ENCODE measurements around the gene IP6K2. TPM values are rescaled to one million over a fixed set of nuclear protein-coding genes. Genes with fewer than 3 reads are reported as not detected.

IP6K2 gene
- 52.7 to 55.5 TPM (median 54.6 TPM) in 5 replicates for total RNA-seq (2022; extraction: Qiagen RNA extraction)

GRCh38 chr3:48716982-48717746 is at the start of gene IP6K2:
IP6K2 (minus strand) TSS chr3:48717221; CDS start chr3:48695291, 21,930 bp downstream.

GRCh38 chr3:48685603-48686511 is 31.2 kb downstream of the IP6K2 start, which contains the start of gene NCKIPSD:
NCKIPSD (minus strand) TSS chr3:48685915; CDS start chr3:48685807, 108 bp downstream.

GRCh38 chr3:48662753-48663488 is 54.1 kb downstream of the IP6K2 start, which contains the start of gene CELSR3:
CELSR3 (minus strand) TSS chr3:48662886; CDS start chr3:48662634, 252 bp downstream.

Other genes with a start within 250 kb of the IP6K2 start
- gene SHISA5, start 213.0 kb downstream of the IP6K2 start, total RNA-seq (2022; extraction: Qiagen RNA extraction) = 98.8 to 129 TPM (median 125 TPM) in 5 replicates
- gene PFKFB4, start 160.4 kb downstream of the IP6K2 start, total RNA-seq (2022; extraction: Qiagen RNA extraction) = 9.9 to 11.9 TPM (median 10.3 TPM) in 5 replicates
- gene UCN2, start 153.4 kb downstream of the IP6K2 start, total RNA-seq (2022; extraction: Qiagen RNA extraction) = 5.9 to 8.7 TPM (median 8.2 TPM) in 5 replicates
- gene COL7A1, start 121.9 kb downstream of the IP6K2 start, total RNA-seq (2022; extraction: Qiagen RNA extraction) = 101 to 162 TPM (median 145 TPM) in 5 replicates
- gene UQCRC1, start 107.6 kb downstream of the IP6K2 start, total RNA-seq (2022; extraction: Qiagen RNA extraction) = 172 to 207 TPM (median 176 TPM) in 5 replicates
- gene TMEM89, start 95.5 kb downstream of the IP6K2 start, total RNA-seq (2022; extraction: Qiagen RNA extraction) = 0.10 to 0.21 TPM (median 0.15 TPM) in 3 of 5 replicates, not detected in the others
- gene SLC26A6, start 81.8 kb downstream of the IP6K2 start, total RNA-seq (2022; extraction: Qiagen RNA extraction) = 12.3 to 18.7 TPM (median 14.3 TPM) in 5 replicates
- gene CELSR3, start 54.3 kb downstream of the IP6K2 start, total RNA-seq (2022; extraction: Qiagen RNA extraction) = 3.1 to 4.6 TPM (median 3.9 TPM) in 5 replicates
- 8.7 to 13.5 TPM (median 11.4 TPM) in 5 replicates for gene NCKIPSD, start 31.3 kb downstream of the IP6K2 start, total RNA-seq (2022; extraction: Qiagen RNA extraction)
- gene PRKAR2A, start 130.7 kb upstream of the IP6K2 start, total RNA-seq (2022; extraction: Qiagen RNA extraction) = 15.5 to 20.2 TPM (median 18.7 TPM) in 5 replicates
- 10.3 to 11.5 TPM (median 10.7 TPM) in 5 replicates for gene SLC25A20, start 181.7 kb upstream of the IP6K2 start, total RNA-seq (2022; extraction: Qiagen RNA extraction)
- gene ARIH2, start 201.6 kb upstream of the IP6K2 start, total RNA-seq (2022; extraction: Qiagen RNA extraction) = 48.2 to 62.9 TPM (median 55.2 TPM) in 5 replicates

All from A549 treated with AZD2906 at 1 μM for 4 hours (cell line).